PC-9 (cell line): ENCODE data around the gene DCAF6. TPM values are rescaled to one million over a fixed set of nuclear protein-coding genes. Genes with fewer than 3 reads are reported as not detected.

Source experiments
- BruUV-seq: library from RNA; stranded (reverse); fragments of 400-500 nt; replicated peaks from 2 replicates; lab custom pipeline; 2021; lab: Mats Ljungman, UMichigan
- CTCF ChIA-PET: fragments of 300-600 bp; sonication (Branson Sonifier 250); formaldehyde crosslinking; loops from one replicate; lab custom pipeline; 2022; ENCODE audit warnings: antibody characterized with exemption; lab: Charles Lee
- POLR2A ChIA-PET: fragments of 300-600 bp; sonication (Branson Sonifier 250); formaldehyde crosslinking; loops from one replicate; lab custom pipeline; 2022; ENCODE audit warnings: antibody characterized with exemption; ENCODE audit not compliant: unreplicated experiment; lab: Charles Lee
- DNase-seq, 2 experiments: peaks; one replicate each; pipeline versions ENCODE4 v3.0.0 to v3.0.0-alpha.2; 2015 to 2022; ENCODE audit warnings: mixed read lengths in 1 of 2
- H2AFZ ChIP-seq: fragments of 200-600 bp; sonication (generic); 2 replicates; pipeline ENCODE4 v1.8.1; 2017; ENCODE audit warnings: antibody characterized with exemption
- H3F3A ChIP-seq: fragments of 200-600 bp; sonication (generic); 2 replicates; pipeline ENCODE4 v1.8.1; 2017; ENCODE audit warnings: antibody characterized with exemption, mild to moderate bottlenecking, low read depth; ENCODE audit not compliant: insufficient read depth
- H3K27ac ChIP-seq: fragments of 200-600 bp; sonication (generic); 2 replicates; pipeline ENCODE4 v1.6.1; 2016; ENCODE audit warnings: mixed run types
- H3K27me3 ChIP-seq: fragments of 200-600 bp; sonication (generic); 2 replicates; pipeline ENCODE4 v1.6.1; 2016; ENCODE audit warnings: low read depth, mixed run types; ENCODE audit not compliant: insufficient read depth
- H3K36me3 ChIP-seq: fragments of 200-600 bp; sonication (generic); 2 replicates; pipeline ENCODE4 v1.6.1; 2016; ENCODE audit warnings: low read depth, mixed run types
- H3K4me1 ChIP-seq: fragments of 200-600 bp; sonication (generic); replicated peaks from 2 replicates; pipeline ENCODE4 v1.6.1; 2016; ENCODE audit warnings: mixed run types; ENCODE audit not compliant: insufficient read depth
- H3K4me2 ChIP-seq: fragments of 200-600 bp; sonication (generic); 2 replicates; pipeline ENCODE4 v1.6.1; 2017; ENCODE audit warnings: mixed run types
- H3K4me3 ChIP-seq: fragments of 200-600 bp; sonication (generic); 2 replicates; pipeline ENCODE4 v1.6.1; 2016; ENCODE audit warnings: mixed run types
- H3K79me2 ChIP-seq: fragments of 200-600 bp; sonication (generic); 2 replicates; pipeline ENCODE4 v1.6.1; 2017; ENCODE audit warnings: low read depth, mixed run types
- H3K9me2 ChIP-seq: fragments of 200-600 bp; sonication (generic); 2 replicates; pipeline ENCODE4 v1.8.1; 2017; ENCODE audit warnings: mild to moderate bottlenecking; ENCODE audit not compliant: insufficient read depth
- H3K9me3 ChIP-seq: fragments of 200-600 bp; sonication (generic); 2 replicates; pipeline ENCODE4 v1.8.1; 2016; ENCODE audit warnings: low read depth; ENCODE audit not compliant: insufficient read depth
- H4K20me1 ChIP-seq: fragments of 200-600 bp; sonication (generic); 2 replicates; pipeline ENCODE4 v1.8.1; 2017; ENCODE audit not compliant: insufficient read depth
- EZH2 ChIP-seq: fragments of 200-600 bp; sonication (generic); IDR thresholded peaks from 2 replicates; pipeline ENCODE4 v1.8.0; 2017; ENCODE audit warnings: antibody characterized with exemption, low read depth
- intact Hi-C: fragments of 100-400 bp; cut with micrococcal nuclease; formaldehyde crosslinking; loops from one replicate; pipeline ENCODE4 v1.10.0; 2022; ENCODE audit not compliant: unreplicated experiment
- total RNA-seq: library from RNA; stranded (reverse); gene quantifications from 2 replicates; pipeline ENCODE4 v1.2.3, GENCODE V29; 2021
- TF ChIP-seq, protein P1 (sequence below): fragments of 200-600 bp; sonication (generic); conservative IDR thresholded peaks from 2 replicates; pipeline ENCODE4 v1.6.1; 2017; ENCODE audit warnings: mixed run types, antibody characterized with exemption, mild to moderate bottlenecking, moderate library complexity

Gene DCAF6
- total RNA-seq, 1 experiment from 2014 or later = 77.4 TPM

DNA sequence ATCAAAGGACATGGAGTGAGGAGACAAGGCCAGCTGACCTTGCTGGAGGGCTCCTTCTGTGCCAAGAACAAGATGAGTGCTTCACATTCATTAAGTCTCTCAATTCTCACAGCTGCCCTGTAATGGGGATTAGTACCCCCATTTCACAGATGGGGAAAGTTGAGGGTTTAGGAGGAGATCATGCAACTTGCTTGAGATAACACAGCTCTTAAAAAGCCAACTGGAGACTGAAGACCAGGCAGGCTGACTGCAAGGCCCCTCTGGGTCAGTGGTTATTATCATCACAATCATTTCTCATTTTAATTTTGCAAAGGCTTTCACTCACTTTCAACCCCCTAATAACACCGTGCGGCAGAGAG is 153.5 kb downstream of the DCAF6 start:
- Histone ChIP-seq H3K4me2 (no peak overlapping the region), H3K36me3 (no peaks in the 10 kb centered on the region), H3K9me3 (no peaks in the 10 kb centered on the region), H3K9me2 (no peaks in the 10 kb centered on the region), H3K4me1 (no peaks in the 10 kb centered on the region), H3K27ac (no peak overlapping the region), H2AFZ (no peak overlapping the region), H4K20me1 (no peaks in the 10 kb centered on the region), H3K79me2 (no peaks in the 10 kb centered on the region), H3K4me3 (no peak overlapping the region), H3K27me3 (no peaks in the 10 kb centered on the region), H3F3A (no peaks in the 10 kb centered on the region)
- no peak for DNase-seq
- TF ChIP-seq, protein P1, sequence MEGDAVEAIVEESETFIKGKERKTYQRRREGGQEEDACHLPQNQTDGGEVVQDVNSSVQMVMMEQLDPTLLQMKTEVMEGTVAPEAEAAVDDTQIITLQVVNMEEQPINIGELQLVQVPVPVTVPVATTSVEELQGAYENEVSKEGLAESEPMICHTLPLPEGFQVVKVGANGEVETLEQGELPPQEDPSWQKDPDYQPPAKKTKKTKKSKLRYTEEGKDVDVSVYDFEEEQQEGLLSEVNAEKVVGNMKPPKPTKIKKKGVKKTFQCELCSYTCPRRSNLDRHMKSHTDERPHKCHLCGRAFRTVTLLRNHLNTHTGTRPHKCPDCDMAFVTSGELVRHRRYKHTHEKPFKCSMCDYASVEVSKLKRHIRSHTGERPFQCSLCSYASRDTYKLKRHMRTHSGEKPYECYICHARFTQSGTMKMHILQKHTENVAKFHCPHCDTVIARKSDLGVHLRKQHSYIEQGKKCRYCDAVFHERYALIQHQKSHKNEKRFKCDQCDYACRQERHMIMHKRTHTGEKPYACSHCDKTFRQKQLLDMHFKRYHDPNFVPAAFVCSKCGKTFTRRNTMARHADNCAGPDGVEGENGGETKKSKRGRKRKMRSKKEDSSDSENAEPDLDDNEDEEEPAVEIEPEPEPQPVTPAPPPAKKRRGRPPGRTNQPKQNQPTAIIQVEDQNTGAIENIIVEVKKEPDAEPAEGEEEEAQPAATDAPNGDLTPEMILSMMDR = no peak
- POLR2A ChIA-PET = no interaction called here
- BruUV-seq = no TSS peak
- intact Hi-C loops = loop anchor here (5.0 to 10.0 kb wide), 3 partner anchors 135 to 685 kb away; partner anchors contain the start of gene SFT2D2
- CTCF ChIA-PET = no interaction called here

DNA sequence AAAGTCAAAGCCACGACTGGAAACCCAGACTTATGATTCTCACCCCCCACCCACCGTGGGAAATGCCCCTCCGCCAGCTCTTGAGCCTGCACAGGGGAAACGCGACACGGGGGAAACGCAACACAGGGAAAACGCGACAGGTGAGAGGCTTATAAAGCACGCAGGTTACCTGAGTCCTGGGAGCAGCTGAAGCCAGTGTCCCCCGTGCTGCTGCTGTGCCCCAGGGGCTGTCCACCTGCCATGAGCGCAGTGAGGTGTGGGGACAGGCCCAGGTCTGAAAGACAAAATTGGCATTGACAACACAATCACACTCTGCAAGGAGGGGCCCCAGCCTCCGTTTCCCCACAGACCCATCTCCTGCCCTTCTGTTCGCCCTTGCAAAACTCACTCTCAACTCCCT is 153.9 kb downstream of the DCAF6 start:
- Histone ChIP-seq H3K79me2 (no peaks in the 10 kb centered on the region), H3K36me3 (no peaks in the 10 kb centered on the region), H2AFZ (no peak overlapping the region), H3K4me1 (no peaks in the 10 kb centered on the region), H3K27ac (no peak overlapping the region), H3F3A (no peaks in the 10 kb centered on the region), H3K9me2 (no peaks in the 10 kb centered on the region), H4K20me1 (no peaks in the 10 kb centered on the region), H3K4me2 (no peak overlapping the region), H3K27me3 (no peaks in the 10 kb centered on the region), H3K9me3 (no peaks in the 10 kb centered on the region), H3K4me3 (no peak overlapping the region)
- DNase-seq = no peak
- intact Hi-C loops = loop anchor here (5.0 kb wide), 1 partner anchor 252 kb away; no protein-coding TSS in a partner anchor
- no peak for TF ChIP-seq EZH2
- TF ChIP-seq, protein P1 = no peak
- ChIA-PET CTCF (no interaction called here), POLR2A (no interaction called here)
- BruUV-seq = no TSS peak

DNA sequence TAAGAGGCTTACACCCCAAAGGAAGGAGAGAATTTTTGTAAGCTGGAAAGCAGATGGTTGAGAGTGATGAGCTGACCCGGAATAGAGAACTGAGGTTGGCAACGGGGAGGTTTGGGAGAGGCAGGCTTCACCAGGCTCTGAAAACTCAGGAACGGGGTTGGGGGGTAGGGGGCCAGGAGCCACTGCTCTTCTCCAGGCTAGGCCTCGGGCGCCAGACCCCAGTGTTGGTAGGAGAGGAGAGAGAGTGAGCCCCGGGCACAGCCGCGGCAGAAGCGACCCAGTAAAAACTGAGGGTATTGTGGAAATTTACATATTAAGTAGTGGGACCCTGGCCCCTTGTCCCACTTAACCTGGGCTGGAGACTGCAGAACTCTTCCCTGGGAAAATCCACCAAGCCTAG is 154.6 kb downstream of the DCAF6 start:
- Histone ChIP-seq H4K20me1 (no peaks in the 10 kb centered on the region), H3K9me2 (no peaks in the 10 kb centered on the region), H3K27ac (no peak overlapping the region), H2AFZ (no peak overlapping the region), H3K79me2 (no peaks in the 10 kb centered on the region), H3K4me3 (no peak overlapping the region), H3F3A (no peaks in the 10 kb centered on the region), H3K36me3 (no peaks in the 10 kb centered on the region), H3K9me3 (no peaks in the 10 kb centered on the region), H3K4me2 (no peak overlapping the region), H3K27me3 (no peaks in the 10 kb centered on the region), H3K4me1 (no peaks in the 10 kb centered on the region)
- intact Hi-C loops = loop anchor here (5.0 kb wide), 1 partner anchor 251 kb away; no protein-coding TSS in a partner anchor
- ChIA-PET CTCF (no interaction called here), POLR2A (no interaction called here)
- BruUV-seq = no TSS peak
- no peak for DNase-seq
- TF ChIP-seq, protein P1 = no peak
- no peak for TF ChIP-seq EZH2
